HCT116 (cell line): ENCODE results near the gene ALDH1A1. TPM values are rescaled to one million over a fixed set of nuclear protein-coding genes. Genes with fewer than 3 reads are reported as not detected.

Source experiments
- ATAC-seq: fragments of 200-7000 bp; cut with Tn5 transposase; 2 replicates; pipeline ENCODE4 v1.9.1; 2020; ENCODE audit warnings: mild to moderate bottlenecking, moderate library complexity
- BruUV-seq: library from RNA; stranded (reverse); fragments of 400-500 nt; replicated peaks from 2 replicates; lab custom pipeline; 2021; lab: Mats Ljungman, UMichigan
- CTCF ChIA-PET: fragments of 300-600 bp; sonication (Branson Sonifier 250); formaldehyde crosslinking; loops from one replicate; lab custom pipeline; 2021; ENCODE audit warnings: antibody characterized with exemption; lab: Charles Lee
- POLR2A ChIA-PET: fragments of 300-600, 350-600 bp; sonication (Branson Sonifier 250); formaldehyde crosslinking; loops from one replicate; lab custom pipeline; 2021; ENCODE audit warnings: antibody characterized with exemption; lab: Charles Lee
- RAD21 ChIA-PET, 2 experiments: fragments of 300-600 bp; sonication (Branson Sonifier 250); formaldehyde crosslinking; loops; one replicate each; lab custom pipeline; 2023; ENCODE audit warnings: low total read pairs in 2 of 2; ENCODE audit not compliant: uncharacterized antibody in 2 of 2, unreplicated experiment in 2 of 2, low non-redundant PET in 1 of 2; lab: Charles Lee
- DNase-seq: peaks from one replicate; pipeline ENCODE4 v3.0.0-alpha.2; 2010; ENCODE audit warnings: low read depth, low spot score
- H2AFZ ChIP-seq: fragments of 200-600 bp; shearing (Covaris generic), sonication (generic); 2 replicates; pipeline ENCODE4 v1.6.1; 2017; ENCODE audit warnings: low read depth, mixed run types, mixed read lengths, antibody characterized with exemption, low read length; ENCODE audit not compliant: poor library complexity, severe bottlenecking
- H3K27ac ChIP-seq: 2 replicates; pipeline ENCODE4 v1.5.1; 2012; ENCODE audit warnings: low read depth, low read length
- H3K27me3 ChIP-seq: fragments of 200-600 bp; sonication (generic); 2 replicates; pipeline ENCODE4 v1.6.1; 2016; ENCODE audit warnings: mixed run types, low read length, mixed read lengths; ENCODE audit not compliant: insufficient read depth
- H3K36me3 ChIP-seq, 2 experiments: fragments of 200-500 bp in 1 of 2; fragments of 200-600 bp in 1 of 2; sonication (Bioruptor generic) in 1 of 2; sonication (generic) in 1 of 2; 2 replicates each; pipeline versions ENCODE4 v1.5.1 to v1.6.1; 2014 to 2016; ENCODE audit warnings: low read length in 2 of 2, inconsistent platforms in 1 of 2, mixed read lengths in 1 of 2, mixed run types in 1 of 2; ENCODE audit not compliant: insufficient read depth in 2 of 2, control insufficient read depth in 1 of 2
- H3K4me1 ChIP-seq, 2 experiments: fragments of 200-600 bp in 1 of 2; sonication (generic) in 1 of 2; 2 replicates each; pipeline versions ENCODE4 v1.5.1 to v1.6.1; 2012 to 2017; ENCODE audit warnings: low read length in 2 of 2, inconsistent platforms in 1 of 2, mild to moderate bottlenecking in 1 of 2, mixed read lengths in 1 of 2, mixed run types in 1 of 2, moderate library complexity in 1 of 2; ENCODE audit not compliant: insufficient read depth in 2 of 2, control insufficient read depth in 1 of 2
- H3K4me2 ChIP-seq: fragments of 200-600 bp; sonication (generic); 2 replicates; pipeline ENCODE4 v1.6.1; 2017; ENCODE audit warnings: mixed run types, low read length, mixed read lengths
- H3K4me3 ChIP-seq, 2 experiments: fragments of 200-600 bp in 1 of 2; sonication (generic) in 1 of 2; replicated peaks in 1 of 2; 2 replicates each; pipeline ENCODE4 v1.5.1; 2011 to 2016; ENCODE audit warnings: low read length in 2 of 2, control low read depth in 1 of 2, low read depth in 1 of 2, mild to moderate bottlenecking in 1 of 2, mixed read lengths in 1 of 2, mixed run types in 1 of 2
- H3K79me2 ChIP-seq: fragments of 200-600 bp; sonication (generic); 2 replicates; pipeline ENCODE4 v1.6.1; 2017; ENCODE audit warnings: mild to moderate bottlenecking, mixed run types, low read length, moderate library complexity, mixed read lengths; ENCODE audit not compliant: insufficient read depth
- H3K9ac ChIP-seq: fragments of 200-600 bp; sonication (generic); 2 replicates; pipeline ENCODE4 v1.6.1; 2016; ENCODE audit warnings: low read length, mixed read lengths
- H3K9me2 ChIP-seq: fragments of 200-600 bp; sonication (generic), shearing (Covaris generic); 2 replicates; pipeline ENCODE4 v1.6.1; 2017; ENCODE audit warnings: mixed run types, mild to moderate bottlenecking, moderate library complexity; ENCODE audit not compliant: insufficient read depth
- H3K9me3 ChIP-seq, 2 experiments: fragments of 200-500 bp in 1 of 2; fragments of 200-600 bp in 1 of 2; sonication (Bioruptor generic) in 1 of 2; sonication (generic) in 1 of 2; 2 replicates each; pipeline ENCODE4 v1.6.1; 2014 to 2017; ENCODE audit warnings: low read length in 2 of 2, mixed read lengths in 2 of 2, inconsistent platforms in 1 of 2, low read depth in 1 of 2, mild to moderate bottlenecking in 1 of 2, mixed run types in 1 of 2, moderate library complexity in 1 of 2; ENCODE audit not compliant: control insufficient read depth in 1 of 2, insufficient read depth in 1 of 2
- H4K20me1 ChIP-seq: fragments of 200-600 bp; sonication (generic), shearing (Covaris generic); 2 replicates; pipeline ENCODE4 v1.6.1; 2017; ENCODE audit warnings: mixed run types, mild to moderate bottlenecking, moderate library complexity; ENCODE audit not compliant: insufficient read depth
- ATF3 ChIP-seq: IDR thresholded peaks from 2 replicates; pipeline ENCODE4 v1.6.1; 2012
- CBX3 ChIP-seq: IDR thresholded peaks from 2 replicates; pipeline ENCODE4 v1.6.1; 2012; ENCODE audit warnings: low read depth
- CTCF ChIP-seq, 3 experiments: fragments of 200-600 bp in 1 of 3; sonication (generic) in 1 of 3; IDR thresholded peaks in 2 of 3; conservative IDR thresholded peaks in 1 of 3; 2 replicates each; pipeline ENCODE4 v1.5.1; 2012 to 2017; ENCODE audit warnings: low read depth in 2 of 3, low read length in 2 of 3, antibody characterized with exemption in 1 of 3, borderline replicate concordance in 1 of 3, control low read depth in 1 of 3, mild to moderate bottlenecking in 1 of 3, mixed read lengths in 1 of 3, mixed run types in 1 of 3, moderate library complexity in 1 of 3; ENCODE audit not compliant: insufficient read depth in 1 of 3
- EGR1 ChIP-seq: IDR thresholded peaks from 2 replicates; pipeline ENCODE4 v1.6.1; 2012; ENCODE audit warnings: low read depth
- ELF1 ChIP-seq: IDR thresholded peaks from 2 replicates; pipeline ENCODE4 v1.6.1; 2012; ENCODE audit warnings: low read depth, borderline replicate concordance
- EZH2 ChIP-seq: fragments of 200-600 bp; sonication (generic); IDR thresholded peaks from 2 replicates; pipeline ENCODE4 v1.6.1; 2017; ENCODE audit warnings: antibody characterized with exemption, mixed run types
- EZH2phosphoT487 ChIP-seq: fragments of 200-600 bp; IDR thresholded peaks from 2 replicates; pipeline ENCODE4 v1.6.1; 2018; ENCODE audit warnings: antibody characterized with exemption, borderline replicate concordance
- JUND ChIP-seq: IDR thresholded peaks from 2 replicates; pipeline ENCODE4 v1.6.1; 2012
- MAX ChIP-seq: IDR thresholded peaks from 2 replicates; pipeline ENCODE4 v1.6.1; 2012
- POLR2A ChIP-seq: IDR thresholded peaks from 2 replicates; pipeline ENCODE4 v1.7.0; 2011; ENCODE audit warnings: borderline replicate concordance; ENCODE audit not compliant: insufficient read depth, insufficient read length; ENCODE audit errors: extremely low read depth
- REST ChIP-seq: IDR thresholded peaks from 2 replicates; pipeline ENCODE4 v1.6.1; 2012; ENCODE audit warnings: low read depth
- SIN3A ChIP-seq: IDR thresholded peaks from 2 replicates; pipeline ENCODE4 v1.6.1; 2012; ENCODE audit warnings: low read depth
- SRF ChIP-seq: IDR thresholded peaks from 2 replicates; pipeline ENCODE4 v1.6.1; 2012; ENCODE audit warnings: low read depth
- TCF7L2 ChIP-seq: IDR thresholded peaks from 2 replicates; pipeline ENCODE4 v1.7.0; 2011; ENCODE audit warnings: borderline replicate concordance, inconsistent platforms; ENCODE audit not compliant: insufficient read depth, insufficient read length; ENCODE audit errors: extremely low read depth
- YY1 ChIP-seq: IDR thresholded peaks from 2 replicates; pipeline ENCODE4 v1.6.1; 2011; ENCODE audit warnings: low read length, low read depth, moderate library complexity, mild to moderate bottlenecking; ENCODE audit not compliant: insufficient replicate concordance; ENCODE audit errors: extremely low read depth
- ZBTB33 ChIP-seq: IDR thresholded peaks from 2 replicates; pipeline ENCODE4 v1.6.1; 2011; ENCODE audit warnings: mild to moderate bottlenecking, low read length, moderate library complexity; ENCODE audit not compliant: insufficient replicate concordance; ENCODE audit errors: extremely low read depth
- ZFX ChIP-seq: fragments of 450-650 bp; IDR thresholded peaks from 2 replicates; pipeline ENCODE4 v1.6.1; 2017
- ZNF274 ChIP-seq: fragments of 200-500 bp; sonication (Bioruptor generic); IDR thresholded peaks from 2 replicates; pipeline ENCODE4 v1.6.1; 2014; ENCODE audit warnings: mild to moderate bottlenecking, low read depth, low read length, inconsistent platforms
- intact Hi-C: fragments of 100-400 bp; cut with micrococcal nuclease; formaldehyde crosslinking; loops from 2 replicates; pipeline ENCODE4 v1.10.0; 2022
- total RNA-seq: library from RNA; stranded (reverse); gene quantifications from one replicate; pipeline ENCODE4 v1.2.1, GENCODE V29; 2021; ENCODE audit not compliant: unreplicated experiment

Gene ALDH1A1
- total RNA-seq, 1 experiment from 2014 or later, result 0.44 TPM

- TF ChIP-seq TCF7L2 (no peak), ZFX (no peak), EZH2phosphoT487 (no peak), CBX3 (no peak), ZBTB33 (no peak)
These were observed 4.8 kb downstream of the ALDH1A1 start (continued) for GRCh38 chr9:72947984-72948465.

- intact Hi-C loops, result no loop called here
- no peaks in the 10 kb centered on the region for H3K79me2 ChIP-seq
- H3K4me3 ChIP-seq, result no peak overlapping the region
- no peak overlapping the region for H3K9ac ChIP-seq
- H3K9me3 ChIP-seq, result no peaks in the 10 kb centered on the region
- ChIA-PET CTCF (interaction anchor here (1.6 kb wide), 1 partner anchor 132 kb away, joined by 4 read pairs; no protein-coding TSS in a partner anchor), POLR2A (no interaction called here), RAD21 (no interaction called here)
- DNase-seq (no peak), ATAC-seq (no peak)
- no peak overlapping the region for H2AFZ ChIP-seq
- H4K20me1 ChIP-seq, result no peaks in the 10 kb centered on the region
- no peaks in the 10 kb centered on the region for H3K36me3 ChIP-seq
- peaks cover 38% of the 10 kb centered on the region for H3K27me3 ChIP-seq
- H3K9me2 ChIP-seq, result no peaks in the 10 kb centered on the region
- no peak overlapping the region for H3K4me2 ChIP-seq
- no peak for TF ChIP-seq EZH2phosphoT487
- no peak for TF ChIP-seq EGR1
- TF ChIP-seq ATF3, result no peak
- TF ChIP-seq JUND, result no peak
- TF ChIP-seq SIN3A, result no peak
- TF ChIP-seq ZFX, result no peak
- no peak for TF ChIP-seq ELF1
- no peak for TF ChIP-seq CTCF (IDR thresholded peaks at IDR 0.05 in 2 of 3, conservative IDR thresholded peaks at IDR 0.05 in 1 of 3; ENCODE audit: borderline replicate concordance in 1 of 3, insufficient read depth in 1 of 3, low read depth in 2 of 3, low read length in 2 of 3)
- no peak for TF ChIP-seq MAX
- TF ChIP-seq EZH2, result no peak
- TF ChIP-seq ZNF274, result no peak
- no peak for TF ChIP-seq REST
- TF ChIP-seq YY1, result no peak
- no peak for TF ChIP-seq POLR2A
- no peak for TF ChIP-seq SRF
- H3K4me1 ChIP-seq, result no peaks in the 10 kb centered on the region
- no TSS peak for BruUV-seq
- H3K27ac ChIP-seq, result no peak overlapping the region
These were observed 6.0 kb downstream of the ALDH1A1 start for GRCh38 chr9:72946821-72947220.
